HepG2 (cell line): ENCODE measurements around the gene P4HTM. TPM values are rescaled to one million over a fixed set of nuclear protein-coding genes. Genes with fewer than 3 reads are reported as not detected.

ENCODE experiments used
- ATAC-seq: fragments of 200-7000 bp; cut with Tn5 transposase; 3 replicates; pipeline ENCODE4 v1.9.1; 2020; ENCODE audit warnings: mild to moderate bottlenecking, moderate library complexity
- BruUV-seq: library from RNA; stranded (reverse); fragments of 400-500 nt; replicated peaks from 2 replicates; lab custom pipeline; 2021; lab: Mats Ljungman, UMichigan
- CTCF ChIA-PET: fragments of 300-600 bp; formaldehyde crosslinking; extraction: SDS; loops from one replicate; lab custom pipeline; 2021; ENCODE audit warnings: low total read pairs, inconsistent platforms, low intra/inter-chr PET ratio; lab: Yijun Ruan, JAX
- POLR2A ChIA-PET: fragments of 350-600 bp; sonication (Branson Sonifier 250); formaldehyde crosslinking; loops from one replicate; lab custom pipeline; 2020; ENCODE audit warnings: antibody characterized with exemption, inconsistent platforms; lab: Yijun Ruan, JAX
- DNase-seq: peaks from one replicate; pipeline ENCODE4 v3.0.0-alpha.2; 2015; ENCODE audit warnings: low spot score
- FAIRE-seq: peaks from 3 replicates; lab custom pipeline; 2011; peaks lifted over from hg19 to GRCh38; lab: Jason Lieb, UNC
- H2AFZ ChIP-seq: one replicate; pipeline ENCODE4 v1.6.1; 2011; ENCODE audit warnings: low read length, inconsistent platforms
- H3K27ac ChIP-seq: fragments of 300-600 bp; 3 replicates; pipeline ENCODE4 v1.8.0; 2011; ENCODE audit warnings: mixed run types, mild to moderate bottlenecking, mixed read lengths, low read length, inconsistent platforms; ENCODE audit not compliant: insufficient read depth; ENCODE audit errors: extremely low read length
- H3K27me3 ChIP-seq, 2 experiments: fragments of 200-600 bp in 1 of 2; 2 replicates in 1 of 2; 3 replicates in 1 of 2; pipeline versions ENCODE4 v1.6.0 to v1.8.0; 2011; ENCODE audit warnings: low read length in 2 of 2, mild to moderate bottlenecking in 2 of 2, moderate library complexity in 2 of 2, inconsistent platforms in 1 of 2; ENCODE audit not compliant: insufficient read depth in 2 of 2, control insufficient read depth in 1 of 2
- H3K36me3 ChIP-seq, 2 experiments: fragments of 200-600 bp in 1 of 2; replicated peaks in 1 of 2; 2 replicates in 1 of 2; 3 replicates in 1 of 2; pipeline versions ENCODE4 v1.5.1 to v1.8.0; 2011; ENCODE audit warnings: low read length in 2 of 2, inconsistent platforms in 1 of 2; ENCODE audit not compliant: insufficient read depth in 2 of 2, control insufficient read depth in 1 of 2
- H3K4me1 ChIP-seq: 2 replicates; pipeline ENCODE4 v1.5.1; 2012; ENCODE audit warnings: low read length, inconsistent platforms; ENCODE audit not compliant: insufficient read depth
- H3K4me2 ChIP-seq: 2 replicates; pipeline ENCODE4 v1.6.0; 2011; ENCODE audit warnings: low read depth, low read length, inconsistent platforms
- H3K4me3 ChIP-seq, 3 experiments: fragments of 200-600 bp in 1 of 3; sonication (generic), shearing (Covaris generic) in 1 of 3; replicated peaks in 1 of 3; 2 replicates each; pipeline ENCODE4 v1.5.1; 2011 to 2016; ENCODE audit warnings: low read length in 3 of 3, inconsistent platforms in 2 of 3, low read depth in 2 of 3, mild to moderate bottlenecking in 2 of 3, control low read depth in 1 of 3, mixed read lengths in 1 of 3; ENCODE audit not compliant: insufficient read depth in 1 of 3
- H3K79me2 ChIP-seq: one replicate; pipeline ENCODE4 v1.6.1; 2011; ENCODE audit warnings: low read length, inconsistent platforms; ENCODE audit not compliant: insufficient read depth
- H3K9ac ChIP-seq: 2 replicates; pipeline ENCODE4 v1.6.0; 2011; ENCODE audit warnings: mild to moderate bottlenecking, low read depth, low read length, inconsistent platforms; ENCODE audit not compliant: insufficient read depth
- H3K9me3 ChIP-seq: 2 replicates; pipeline ENCODE4 v1.5.1; 2012; ENCODE audit warnings: mild to moderate bottlenecking, low read length
- H4K20me1 ChIP-seq: 2 replicates; pipeline ENCODE4 v1.6.0; 2011; ENCODE audit warnings: inconsistent platforms, mild to moderate bottlenecking, low read length, moderate library complexity; ENCODE audit not compliant: insufficient read depth
- TRIM22 ChIP-seq: fragments of 450-650 bp; IDR thresholded peaks from 2 replicates; pipeline ENCODE4 v1.6.1; 2017
- ZNF724P ChIP-seq: sonication (generic); formaldehyde crosslinking; IDR thresholded peaks from 2 replicates; pipeline ENCODE4 v1.8.0; 2022; ENCODE audit warnings: missing genetic modification reagents, borderline replicate concordance
- ZNF746 ChIP-seq: sonication (generic); formaldehyde crosslinking; IDR thresholded peaks from 2 replicates; pipeline ENCODE4 v1.8.0; 2022; ENCODE audit warnings: mild to moderate bottlenecking, missing genetic modification reagents
- ZNF75D ChIP-seq: sonication (generic); formaldehyde crosslinking; IDR thresholded peaks from 2 replicates; pipeline ENCODE4 v1.8.1; 2023; ENCODE audit warnings: missing genetic modification reagents, mild to moderate bottlenecking, borderline replicate concordance
- WGBS: methylation state at CpG from one replicate; pipeline ENCODE4 v1.1.6; 2017; ENCODE audit warnings: low lambda C conversion rate; 5-methylcytosine and 5-hydroxymethylcytosine counted together
- in situ Hi-C: cut with HindIII; loops from 2 replicates; pipeline ENCODE4 v1.10.0; 2017; ENCODE audit warnings: low pct_unique_long_range_greater_than_20kb; ENCODE audit not compliant: extremely low pct_ligation_motif_present
- intact Hi-C: fragments of 100-400 bp; cut with micrococcal nuclease; formaldehyde crosslinking; loops from one replicate; pipeline ENCODE4 v1.10.0; 2022; ENCODE audit not compliant: unreplicated experiment
- polyA plus RNA-seq, 8 experiments: library from polyadenylated mRNA; depleted of rRNA in 3 of 8; stranded (reverse) in 7 of 8; unstranded in 1 of 8; fragments of >200 nt; fragmentation: Illumina TruSeq in 4 of 8; extraction: Trizol in 4 of 8; gene quantifications; 2 replicates each; pipeline versions ENCODE4 v1.2.1 to v1.2.3, GENCODE V29; 2011 to 2016; ENCODE audit warnings: low read depth in 4 of 8, missing spikeins in 1 of 8, mixed read lengths in 1 of 8; ENCODE audit not compliant: insufficient read depth in 1 of 8
- total RNA-seq, 5 experiments: library from RNA; depleted of rRNA; stranded (reverse); fragments of >200 nt; fragmentation: Illumina TruSeq; extraction: Trizol; gene quantifications; 2 replicates each; pipeline ENCODE4 v1.2.3, GENCODE V29; 2016; ENCODE audit warnings: low read depth in 1 of 5
- TF ChIP-seq, protein P1 (sequence below): IDR thresholded peaks from 2 replicates; pipeline ENCODE4 v1.6.1; 2016; ENCODE audit warnings: missing biosample characterization, missing genetic modification reagents, low read depth

P4HTM gene
- total and polyA plus RNA-seq, 2 of the 13 experiments (the other 11 are each of a cell fraction or from before 2014, with no cell fraction given), result 0.01 TPM; not detected in 1

GRCh38 chr3:48957006-48957705 is 32.9 kb upstream of the P4HTM start:
- Histone ChIP-seq H3K36me3 (peaks cover 4 to 38% of the 10 kb centered on the region in 2 experiments; a peak in 4 of 5 replicates), H3K27me3 (no peaks in the 10 kb centered on the region), H3K4me2 (no peak overlapping the region), H2AFZ (no peak overlapping the region), H3K27ac (no peak overlapping the region), H3K4me1 (no peaks in the 10 kb centered on the region), H4K20me1 (peaks cover 3% of the 10 kb centered on the region; the same call in 1 of the 2 replicates), H3K9ac (no peak overlapping the region), H3K79me2 (peaks cover 21% of the 10 kb centered on the region), H3K4me3 (no peak overlapping the region), H3K9me3 (no peaks in the 10 kb centered on the region)
- ChIA-PET POLR2A (no interaction called here), CTCF (no interaction called here)
- TF ChIP-seq, protein P1, sequence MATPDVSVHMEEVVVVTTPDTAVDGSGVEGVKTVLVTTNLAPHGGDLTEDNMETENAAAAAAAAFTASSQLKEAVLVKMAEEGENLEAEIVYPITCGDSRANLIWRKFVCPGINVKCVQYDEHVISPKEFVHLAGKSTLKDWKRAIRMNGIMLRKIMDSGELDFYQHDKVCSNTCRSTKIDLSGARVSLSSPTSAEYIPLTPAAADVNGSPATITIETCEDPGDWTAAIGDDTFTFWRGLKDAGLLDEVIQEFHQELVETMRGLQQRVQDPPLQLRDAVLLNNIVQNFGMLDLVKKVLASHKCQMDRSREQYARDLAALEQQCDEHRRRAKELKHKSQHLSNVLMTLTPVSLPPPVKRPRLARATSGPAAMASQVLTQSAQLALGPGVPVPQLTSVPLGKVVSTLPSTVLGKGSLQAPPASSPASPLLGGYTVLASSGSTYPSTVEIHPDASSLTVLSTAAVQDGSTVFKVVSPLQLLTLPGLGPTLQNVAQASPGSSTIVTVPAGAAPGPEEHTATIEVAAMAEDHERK (CRISPR knock-in tag), result no peak
- TF ChIP-seq ZNF746 (CRISPR knock-in tag), result no peak
- TF ChIP-seq ZNF75D (CRISPR knock-in tag), result no peak
- no peak for TF ChIP-seq TRIM22
- TF ChIP-seq ZNF724P (CRISPR knock-in tag), result no peak
- intact Hi-C loops (no loop called here), in situ Hi-C loops (no loop called here)
- WGBS, result 95% methylated on average over 2 of the region's 2 CpGs
- ATAC-seq, result no peak
- no peak for FAIRE-seq
- no peak for DNase-seq
- BruUV-seq, result no TSS peak
